ENCODE data around the gene TUNAR.

The TUNAR gene

GRCh38 chr14:95871531-95871930 lies 5.1 kb upstream of the TUNAR start:
- in situ Hi-C loops (cut with MboI; ENCODE audit: low sequenced_read_pairs) = no loop called here

GRCh38 chr14:95872777-95873176 lies 3.9 kb upstream of the TUNAR start:
- in situ Hi-C loops (cut with MboI; ENCODE audit: low sequenced_read_pairs) = no loop called here

GRCh38 chr14:95875831-95876760 lies 536 bp upstream of the TUNAR start:
- in situ Hi-C loops (cut with MboI; ENCODE audit: low sequenced_read_pairs) = no loop called here

GRCh38 chr14:95877633-95878032 lies 1.0 kb downstream of the TUNAR start:
- in situ Hi-C loops (cut with MboI; ENCODE audit: low sequenced_read_pairs) = no loop called here

GRCh38 chr14:95884377-95884776 lies 7.7 kb downstream of the TUNAR start:
- in situ Hi-C loops (cut with MboI; ENCODE audit: low sequenced_read_pairs) = no loop called here

GRCh38 chr14:95885278-95885677 lies 8.6 kb downstream of the TUNAR start:
- in situ Hi-C loops (cut with MboI; ENCODE audit: low sequenced_read_pairs) = no loop called here

GRCh38 chr14:95885866-95886265 lies 9.2 kb downstream of the TUNAR start:
- in situ Hi-C loops (cut with MboI; ENCODE audit: low sequenced_read_pairs) = no loop called here

- in situ Hi-C loops (cut with MboI; ENCODE audit: low sequenced_read_pairs) = no loop called here
These were observed 9.9 kb downstream of the TUNAR start for GRCh38 chr14:95886366-95887056.

GRCh38 chr14:95887351-95887750 lies 10.7 kb downstream of the TUNAR start:
- in situ Hi-C loops (cut with MboI; ENCODE audit: low sequenced_read_pairs) = no loop called here

- in situ Hi-C loops (cut with MboI; ENCODE audit: low sequenced_read_pairs) = no loop called here
These were observed 12.8 kb downstream of the TUNAR start for GRCh38 chr14:95889236-95889979.

- in situ Hi-C loops (cut with MboI; ENCODE audit: low sequenced_read_pairs) = no loop called here
These were observed 15.1 kb downstream of the TUNAR start for GRCh38 chr14:95891742-95892141.

GRCh38 chr14:95892142-95892541 lies 15.5 kb downstream of the TUNAR start:
- in situ Hi-C loops (cut with MboI; ENCODE audit: low sequenced_read_pairs) = no loop called here

GRCh38 chr14:95895720-95896119 lies 19.1 kb downstream of the TUNAR start:
- in situ Hi-C loops (cut with MboI; ENCODE audit: low sequenced_read_pairs) = no loop called here

- in situ Hi-C loops (cut with MboI; ENCODE audit: low sequenced_read_pairs) = no loop called here
These were observed 20.0 kb downstream of the TUNAR start for GRCh38 chr14:95896498-95897135.

- in situ Hi-C loops (cut with MboI; ENCODE audit: low sequenced_read_pairs) = no loop called here
These were observed 20.6 kb downstream of the TUNAR start for GRCh38 chr14:95897280-95897679.

GRCh38 chr14:95901054-95901453 lies 24.4 kb downstream of the TUNAR start:
- in situ Hi-C loops (cut with MboI; ENCODE audit: low sequenced_read_pairs) = no loop called here

GRCh38 chr14:95902273-95902826 lies 25.7 kb downstream of the TUNAR start:
- in situ Hi-C loops (cut with MboI; ENCODE audit: low sequenced_read_pairs) = no loop called here

- in situ Hi-C loops (cut with MboI; ENCODE audit: low sequenced_read_pairs) = no loop called here
These were observed 26.5 kb downstream of the TUNAR start for GRCh38 chr14:95903165-95903564.

GRCh38 chr14:95903616-95904107 lies 27.0 kb downstream of the TUNAR start:
- in situ Hi-C loops (cut with MboI; ENCODE audit: low sequenced_read_pairs) = no loop called here

- in situ Hi-C loops (cut with MboI; ENCODE audit: low sequenced_read_pairs) = no loop called here
These were observed 30.0 kb downstream of the TUNAR start for GRCh38 chr14:95906591-95906990.
